SK-N-MC (cell line): ENCODE results near the gene RNF113A.

ENCODE experiments used
- EZH2 ChIP-seq: fragments of 200-600 bp; sonication (generic); IDR thresholded peaks from one replicate; pipeline ENCODE4 v1.6.1; 2017; ENCODE audit warnings: antibody characterized with exemption
- POLR2AphosphoS5 ChIP-seq: IDR thresholded peaks from 2 replicates; pipeline ENCODE4 v1.6.1; 2012; ENCODE audit warnings: mild to moderate bottlenecking, low read depth, low read length, borderline replicate concordance

GRCh38 chrX:119853444-119853843, 18.1 kb downstream of the RNF113A start:
- TF ChIP-seq EZH2 (no peak), POLR2AphosphoS5 (no peak)
